HG02870 (cell line): ENCODE data around the gene PDCD1.
"Not testable (repeated sequence)": the region's sequence is repeated elsewhere in the genome, so short reads cannot be mapped to it uniquely, and the experiment has no call there.

Experiments
- ATAC-seq: cut with Tn5 transposase; IDR thresholded peaks from one replicate; pipeline ENCODE4 v1.9.1; 2021; ENCODE audit warnings: mild to moderate bottlenecking, moderate library complexity; ENCODE audit not compliant: unreplicated experiment

PDCD1 gene

GRCh38 chr2:241879326-241879725 is 20.6 kb upstream of the PDCD1 start:
- ATAC-seq, result no peak

- no peak for ATAC-seq
These were observed 19.6 kb upstream of the PDCD1 start for GRCh38 chr2:241877989-241878970.

GRCh38 chr2:241877197-241877685 is 18.5 kb upstream of the PDCD1 start:
- ATAC-seq, result no peak

GRCh38 chr2:241876528-241877196 is 18.0 kb upstream of the PDCD1 start:
- no peak for ATAC-seq

- ATAC-seq, result not testable (repeated sequence)
These were observed 17.2 kb upstream of the PDCD1 start for GRCh38 chr2:241875754-241876527.

- no peak for ATAC-seq
These were observed 15.7 kb upstream of the PDCD1 start for GRCh38 chr2:241874277-241874925.

GRCh38 chr2:241873803-241874110 is 15.1 kb upstream of the PDCD1 start:
- ATAC-seq, result no peak

GRCh38 chr2:241873081-241873802 is 14.5 kb upstream of the PDCD1 start:
- no peak for ATAC-seq

- ATAC-seq, result no peak
These were observed 13.6 kb upstream of the PDCD1 start for GRCh38 chr2:241872313-241872642.

GRCh38 chr2:241871538-241872312 is 13.0 kb upstream of the PDCD1 start:
- no peak for ATAC-seq

GRCh38 chr2:241870611-241871537 is 12.2 kb upstream of the PDCD1 start:
- no peak for ATAC-seq

GRCh38 chr2:241870081-241870541 is 11.4 kb upstream of the PDCD1 start:
- no peak for ATAC-seq

- no peak for ATAC-seq
These were observed 10.6 kb upstream of the PDCD1 start, which contains the start of gene RTP5 for GRCh38 chr2:241869087-241869961. RTP5 (plus strand) TSS chr2:241869729; CDS start chr2:241869757, 28 bp downstream.

GRCh38 chr2:241868661-241869081 is 10.0 kb upstream of the PDCD1 start:
- no peak for ATAC-seq

GRCh38 chr2:241867776-241868420 is 9.2 kb upstream of the PDCD1 start:
- no peak for ATAC-seq

- no peak for ATAC-seq
These were observed 8.3 kb upstream of the PDCD1 start for GRCh38 chr2:241866790-241867645.
